Nucleus accumbens (tissue), 56 donors: ENCODE measurements around the gene SPINK8.
"Not testable (repeated sequence)": the region's sequence is repeated elsewhere in the genome, so short reads cannot be mapped to it uniquely, and the experiment has no call there.

Experiments used
- DNase-seq, 56 donors: peaks; one replicate each; lab custom pipeline; 2025; lab: John Stamatoyannopoulos, UW

SPINK8 gene

GRCh38 chr3:48285132-48285531 is 48.3 kb downstream of the SPINK8 start:
- no peak for DNase-seq

GRCh38 chr3:48280881-48281280 is 52.6 kb downstream of the SPINK8 start:
- DNase-seq = no peak

- DNase-seq = no peak
Observed at GRCh38 chr3:48278884-48279559, 54.4 kb downstream of the SPINK8 start.

GRCh38 chr3:48276911-48277641 is 56.4 kb downstream of the SPINK8 start:
- DNase-seq = no peak

GRCh38 chr3:48275287-48276027 is 58.0 kb downstream of the SPINK8 start:
- DNase-seq = no peak

GRCh38 chr3:48274452-48274851 is 59.0 kb downstream of the SPINK8 start:
- no peak for DNase-seq

GRCh38 chr3:48273594-48274211 is 59.8 kb downstream of the SPINK8 start:
- peak in 39 of 56 donors; percentile 4 to 68 (median 16) for DNase-seq

GRCh38 chr3:48271763-48272498 is 61.5 kb downstream of the SPINK8 start:
- DNase-seq = no peak

GRCh38 chr3:48271223-48271622 is 62.2 kb downstream of the SPINK8 start:
- DNase-seq = not testable (repeated sequence)

- no peak for DNase-seq
Observed at GRCh38 chr3:48270306-48270705, 63.2 kb downstream of the SPINK8 start.

GRCh38 chr3:48269592-48269991 is 63.9 kb downstream of the SPINK8 start:
- DNase-seq = no peak

- DNase-seq = peak in 1 of 56 donors; percentile 30
Observed at GRCh38 chr3:48268936-48269561, 64.4 kb downstream of the SPINK8 start.

GRCh38 chr3:48268381-48268935 is 65.0 kb downstream of the SPINK8 start:
- peak in 38 of 56 donors; percentile 8 to 89 (median 51) for DNase-seq

- no peak for DNase-seq
Observed at GRCh38 chr3:48267782-48268181, 65.7 kb downstream of the SPINK8 start.

- DNase-seq = no peak
Observed at GRCh38 chr3:48258530-48258929, 74.9 kb downstream of the SPINK8 start.
